Urinary bladder (tissue), 4 donors: Measurements from ENCODE around the gene SFT2D3. TPM values are rescaled to one million over a fixed set of nuclear protein-coding genes. Genes with fewer than 3 reads are reported as not detected.
"Not testable (repeated sequence)": the region's sequence is repeated elsewhere in the genome, so short reads cannot be mapped to it uniquely, and the experiment has no call there.

Experiments used
- DNase-seq: peaks from one replicate; pipeline ENCODE4 v3.0.0-alpha.2; 2015; ENCODE audit errors: extremely low spot score
- H3K27ac ChIP-seq: one replicate; pipeline ENCODE4 v1.5.1; 2013; ENCODE audit warnings: low read depth, mild to moderate bottlenecking, moderate library complexity
- H3K36me3 ChIP-seq: one replicate; pipeline ENCODE4 v1.6.1; 2013; ENCODE audit warnings: mild to moderate bottlenecking, moderate library complexity; ENCODE audit not compliant: insufficient read depth
- H3K4me1 ChIP-seq: one replicate; pipeline ENCODE4 v1.6.1; 2013; ENCODE audit warnings: mild to moderate bottlenecking, moderate library complexity; ENCODE audit not compliant: insufficient read depth
- H3K4me3 ChIP-seq: one replicate; pipeline ENCODE4 v1.5.1; 2013; ENCODE audit warnings: low read depth, low read length
- WGBS: extraction: QIAGEN DNeasy Blood & Tissue Kit; methylation state at CpG from one replicate; pipeline ENCODE4 v1.1.7; 2013; 5-methylcytosine and 5-hydroxymethylcytosine counted together
- polyA plus RNA-seq: library from polyadenylated mRNA; stranded (reverse); fragments of 200-250 nt; gene quantifications from one replicate; pipeline ENCODE4 v1.2.3, GENCODE V29; 2013
- total RNA-seq: library from RNA; depleted of rRNA; stranded (reverse); fragments of >200 nt; gene quantifications from one replicate; pipeline ENCODE4 v1.2.3, GENCODE V29; 2014
- donor health status: healthy with polysubstance abuse.
- donor health status: healthy.

SFT2D3 gene
- total and polyA plus RNA-seq, 2 donors, result 5.5 to 7.2 TPM

- WGBS, result 81% methylated on average over 3 of the region's 3 CpGs
- no peak for DNase-seq
- H3K27ac ChIP-seq, result no peak overlapping the region
- no peaks in the 10 kb centered on the region for H3K4me1 ChIP-seq
- H3K36me3 ChIP-seq, result no peaks in the 10 kb centered on the region
- H3K4me3 ChIP-seq, result no peak overlapping the region
Measured at GRCh38 chr2:127743477-127744026, 42.3 kb downstream of the SFT2D3 start.

GRCh38 chr2:127747621-127748020 is 46.3 kb downstream of the SFT2D3 start:
- WGBS, result 95% methylated on average over 5 of the region's 5 CpGs
- no peaks in the 10 kb centered on the region for H3K4me1 ChIP-seq
- H3K27ac ChIP-seq, result no peak overlapping the region

GRCh38 chr2:127749537-127749936 is 48.2 kb downstream of the SFT2D3 start:
- H3K27ac ChIP-seq, DNase-seq, H3K4me3 ChIP-seq, H3K4me1 ChIP-seq, H3K36me3 ChIP-seq: not testable (repeated sequence)
- WGBS, result 87% methylated on average over 5 of the region's 5 CpGs

More at GRCh38 chr2:127747621-127748020, 46.3 kb downstream of the SFT2D3 start:
- no peak overlapping the region for H3K4me3 ChIP-seq
- no peak for DNase-seq
- no peaks in the 10 kb centered on the region for H3K36me3 ChIP-seq

- H3K36me3 ChIP-seq, result no peaks in the 10 kb centered on the region
- H3K4me1 ChIP-seq, result no peaks in the 10 kb centered on the region
- no peak overlapping the region for H3K27ac ChIP-seq
- no peak overlapping the region for H3K4me3 ChIP-seq
- no peak for DNase-seq
Measured at GRCh38 chr2:127753374-127753773, 52.1 kb downstream of the SFT2D3 start.

- no peaks in the 10 kb centered on the region for H3K4me1 ChIP-seq
- H3K4me3 ChIP-seq, result no peak overlapping the region
- DNase-seq, result no peak
- no peaks in the 10 kb centered on the region for H3K36me3 ChIP-seq
- no peak overlapping the region for H3K27ac ChIP-seq
- 90% methylated on average over 8 of the region's 8 CpGs for WGBS
Measured at GRCh38 chr2:127754186-127754585, 52.9 kb downstream of the SFT2D3 start.

Other genes with a start within 250 kb of the SFT2D3 start
- gene IWS1, start 175.0 kb upstream of the SFT2D3 start, total RNA-seq, result 38.9 TPM
- 29.9 TPM for gene IWS1, start 175.0 kb upstream of the SFT2D3 start, polyA plus RNA-seq
- 0.11 TPM for gene MYO7B, start 165.8 kb upstream of the SFT2D3 start, total RNA-seq
- 0.51 TPM for gene MYO7B, start 165.8 kb upstream of the SFT2D3 start, polyA plus RNA-seq
- 0.11 TPM for gene GPR17, start 55.3 kb upstream of the SFT2D3 start, total RNA-seq
- 0.47 TPM for gene GPR17, start 55.3 kb upstream of the SFT2D3 start, polyA plus RNA-seq
- 18.7 TPM for gene LIMS2, start 26.0 kb upstream of the SFT2D3 start, total RNA-seq
- 346 TPM for gene LIMS2, start 26.0 kb upstream of the SFT2D3 start, polyA plus RNA-seq
- gene WDR33, start 109.7 kb downstream of the SFT2D3 start, total RNA-seq, result 88.7 TPM
- gene WDR33, start 109.7 kb downstream of the SFT2D3 start, polyA plus RNA-seq, result 15.7 TPM
- gene POLR2D, start 156.7 kb downstream of the SFT2D3 start, total RNA-seq, result 20.5 TPM
- gene POLR2D, start 156.7 kb downstream of the SFT2D3 start, polyA plus RNA-seq, result 12.5 TPM
- 13.2 TPM for gene AMMECR1L, start 184.5 kb downstream of the SFT2D3 start, total RNA-seq
- 12.2 TPM for gene AMMECR1L, start 184.5 kb downstream of the SFT2D3 start, polyA plus RNA-seq